GM12878 (cell line): Measurements from ENCODE around the gene SF3B2. TPM values are rescaled to one million over a fixed set of nuclear protein-coding genes. Genes with fewer than 3 reads are reported as not detected.
A peak's percentile ranks its signal among the peaks of the same experiment; 100 is the strongest.

Source experiments
- FOS ChIP-seq: IDR thresholded peaks from 3 replicates; pipeline ENCODE4 v1.6.1; 2011; ENCODE audit warnings: borderline replicate concordance; ENCODE audit not compliant: insufficient read length; ENCODE audit errors: extremely low read depth
- GABPA ChIP-seq: IDR thresholded peaks from 2 replicates; pipeline ENCODE4 v1.6.1; 2014; ENCODE audit warnings: antibody characterized with exemption, low read depth, mild to moderate bottlenecking, inconsistent platforms
- HCFC1 ChIP-seq: fragments of 150-350 bp; IDR thresholded peaks from 2 replicates; pipeline ENCODE4 v1.6.1; 2014; ENCODE audit warnings: low read length
- IKZF2 ChIP-seq, 2 experiments: fragments of 450-650 bp; IDR thresholded peaks; 2 replicates each; pipeline ENCODE4 v1.6.1; 2017; ENCODE audit warnings: mild to moderate bottlenecking in 2 of 2, moderate library complexity in 2 of 2
- JUND ChIP-seq: IDR thresholded peaks from 2 replicates; pipeline ENCODE4 v1.6.1; 2012; ENCODE audit warnings: low read depth, mild to moderate bottlenecking, low read length, improper control_type of control experiment, moderate library complexity
- KLF5 ChIP-seq: fragments of 450-650 bp; IDR thresholded peaks from 2 replicates; pipeline ENCODE4 v1.6.1; 2014; ENCODE audit warnings: mild to moderate bottlenecking; ENCODE audit not compliant: partially characterized antibody
- MTA2 ChIP-seq: fragments of 450-650 bp; IDR thresholded peaks from 2 replicates; pipeline ENCODE4 v1.6.1; 2016; ENCODE audit warnings: low read depth, mild to moderate bottlenecking, moderate library complexity
- MYC ChIP-seq: IDR thresholded peaks from 2 replicates; pipeline ENCODE4 v1.6.1; 2011; ENCODE audit warnings: mild to moderate bottlenecking, low read length, moderate library complexity, inconsistent platforms; ENCODE audit not compliant: insufficient read depth, insufficient replicate concordance, insufficient read length, severe bottlenecking
- NFYA ChIP-seq: IDR thresholded peaks from 2 replicates; pipeline ENCODE4 v1.6.1; 2011; ENCODE audit warnings: low read depth, mild to moderate bottlenecking, low read length, improper control_type of control experiment, borderline replicate concordance
- NR2C1 ChIP-seq: fragments of 450-650 bp; IDR thresholded peaks from 2 replicates; pipeline ENCODE4 v1.6.1; 2017; ENCODE audit warnings: antibody characterized with exemption, mild to moderate bottlenecking, moderate library complexity
- PML ChIP-seq: IDR thresholded peaks from 2 replicates; pipeline ENCODE4 v1.6.1; 2012; ENCODE audit warnings: low read length, inconsistent platforms
- RAD21 ChIP-seq: IDR thresholded peaks from 2 replicates; pipeline ENCODE4 v1.6.1; 2011; ENCODE audit warnings: mild to moderate bottlenecking, low read depth, low read length, moderate library complexity; ENCODE audit not compliant: insufficient read depth
- STAT3 ChIP-seq: IDR thresholded peaks from 2 replicates; pipeline ENCODE4 v1.6.1; 2011; ENCODE audit warnings: low read depth, low read length, improper control_type of control experiment
- ZZZ3 ChIP-seq: IDR thresholded peaks from 2 replicates; pipeline ENCODE4 v1.6.1; 2011; ENCODE audit warnings: low read depth; ENCODE audit not compliant: control insufficient read depth, insufficient read length
- polyA plus RNA-seq, 11 experiments: library from polyadenylated mRNA; depleted of rRNA in 4 of 11; unstranded in 6 of 11; stranded (reverse) in 5 of 11; fragments of >200 nt; fragmentation: Nextera tagmentation in 4 of 11; fragmentation: Illumina TruSeq in 1 of 11; extraction: Ambion mirVana in 4 of 11; extraction: Trizol in 1 of 11; gene quantifications; 1 replicate in 1 of 11; 2 replicates in 10 of 11; pipeline versions ENCODE4 v1.2.1 to v1.2.3, GENCODE V29; 2011 to 2016; ENCODE audit warnings: inconsistent platforms in 2 of 11, missing spikeins in 2 of 11, low read depth in 1 of 11
- total RNA-seq, 4 experiments: library from RNA; depleted of rRNA in 3 of 4; stranded (reverse); fragments of >200 nt in 3 of 4; fragmentation: Illumina TruSeq in 1 of 4; extraction: Trizol in 1 of 4; gene quantifications; 2 replicates each; pipeline versions ENCODE4 v1.2.1 to v1.2.3, GENCODE V29; 2013 to 2021
- TF ChIP-seq, protein P1 (sequence below): IDR thresholded peaks from 2 replicates; pipeline ENCODE4 v1.6.1; 2012; ENCODE audit warnings: mild to moderate bottlenecking, low read depth, low read length
- TF ChIP-seq, protein P2 (sequence below): fragments of 450-650 bp; IDR thresholded peaks from 2 replicates; pipeline ENCODE4 v1.6.1; 2017; ENCODE audit warnings: mild to moderate bottlenecking, moderate library complexity
- TF ChIP-seq, protein P3 (sequence below): IDR thresholded peaks from 2 replicates; pipeline ENCODE4 v1.6.1; 2011; ENCODE audit warnings: low read depth, mild to moderate bottlenecking, low read length, moderate library complexity, borderline replicate concordance; ENCODE audit errors: extremely low read depth
- TF ChIP-seq, protein P4 (sequence below): fragments of 450-650 bp; formaldehyde crosslinking; IDR thresholded peaks from 2 replicates; pipeline ENCODE4 v1.5.0; 2022; ENCODE audit warnings: mild to moderate bottlenecking, missing genetic modification characterization

Gene SF3B2
- total and polyA plus RNA-seq, 10 of the 15 experiments (the other 5 are each of a cell fraction or from before 2014, with no cell fraction given), result 56.3 to 245 (median 144) TPM

DNA sequence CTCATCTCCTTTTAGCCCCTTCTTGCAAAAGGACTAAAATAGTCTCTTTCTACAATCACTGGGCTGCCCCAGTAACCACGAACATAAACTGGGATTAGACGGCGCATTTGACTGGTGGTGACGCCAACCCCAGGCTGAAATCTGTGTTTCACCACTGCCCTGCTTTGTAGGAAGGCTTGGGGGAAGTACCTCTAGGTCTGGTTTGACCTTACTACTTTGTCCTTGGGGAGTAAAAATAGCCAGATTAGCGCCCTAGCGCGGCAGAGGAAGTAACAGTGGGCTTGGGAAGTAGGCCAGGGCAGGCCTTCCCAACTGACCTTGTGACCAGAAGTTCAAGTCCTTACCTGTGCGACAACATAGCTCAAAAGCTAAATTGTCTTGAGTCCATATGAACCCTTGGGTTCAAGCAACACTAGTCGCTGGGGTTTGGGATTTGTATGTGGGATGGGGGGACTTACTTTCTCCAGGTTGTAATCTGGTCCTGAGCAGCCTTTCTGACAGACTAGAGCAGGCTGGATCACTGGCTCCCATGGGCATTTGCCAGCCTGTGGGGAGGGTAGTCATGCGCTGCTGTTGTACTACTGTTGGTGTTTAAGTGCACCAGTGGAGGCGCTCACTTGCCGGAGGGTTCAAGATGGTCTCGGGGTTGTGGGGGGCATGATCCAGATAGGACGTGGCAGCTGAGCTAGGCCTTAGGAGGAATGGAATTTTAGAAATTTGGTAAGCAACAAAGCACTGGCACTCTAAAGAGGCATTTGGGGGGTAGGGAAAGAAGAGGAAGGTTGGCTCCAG is 17.0 kb downstream of the SF3B2 start (continued):
- TF ChIP-seq, protein P1, sequence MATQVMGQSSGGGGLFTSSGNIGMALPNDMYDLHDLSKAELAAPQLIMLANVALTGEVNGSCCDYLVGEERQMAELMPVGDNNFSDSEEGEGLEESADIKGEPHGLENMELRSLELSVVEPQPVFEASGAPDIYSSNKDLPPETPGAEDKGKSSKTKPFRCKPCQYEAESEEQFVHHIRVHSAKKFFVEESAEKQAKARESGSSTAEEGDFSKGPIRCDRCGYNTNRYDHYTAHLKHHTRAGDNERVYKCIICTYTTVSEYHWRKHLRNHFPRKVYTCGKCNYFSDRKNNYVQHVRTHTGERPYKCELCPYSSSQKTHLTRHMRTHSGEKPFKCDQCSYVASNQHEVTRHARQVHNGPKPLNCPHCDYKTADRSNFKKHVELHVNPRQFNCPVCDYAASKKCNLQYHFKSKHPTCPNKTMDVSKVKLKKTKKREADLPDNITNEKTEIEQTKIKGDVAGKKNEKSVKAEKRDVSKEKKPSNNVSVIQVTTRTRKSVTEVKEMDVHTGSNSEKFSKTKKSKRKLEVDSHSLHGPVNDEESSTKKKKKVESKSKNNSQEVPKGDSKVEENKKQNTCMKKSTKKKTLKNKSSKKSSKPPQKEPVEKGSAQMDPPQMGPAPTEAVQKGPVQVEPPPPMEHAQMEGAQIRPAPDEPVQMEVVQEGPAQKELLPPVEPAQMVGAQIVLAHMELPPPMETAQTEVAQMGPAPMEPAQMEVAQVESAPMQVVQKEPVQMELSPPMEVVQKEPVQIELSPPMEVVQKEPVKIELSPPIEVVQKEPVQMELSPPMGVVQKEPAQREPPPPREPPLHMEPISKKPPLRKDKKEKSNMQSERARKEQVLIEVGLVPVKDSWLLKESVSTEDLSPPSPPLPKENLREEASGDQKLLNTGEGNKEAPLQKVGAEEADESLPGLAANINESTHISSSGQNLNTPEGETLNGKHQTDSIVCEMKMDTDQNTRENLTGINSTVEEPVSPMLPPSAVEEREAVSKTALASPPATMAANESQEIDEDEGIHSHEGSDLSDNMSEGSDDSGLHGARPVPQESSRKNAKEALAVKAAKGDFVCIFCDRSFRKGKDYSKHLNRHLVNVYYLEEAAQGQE, result no peak
- TF ChIP-seq NFYA (no peak), RAD21 (peak; percentile 22; the same call in 1 of the 2 replicates), IKZF2 (IDR thresholded peaks at IDR 0.05) (peak in 1 of 2 experiments; percentile 45; a peak in 3 of 4 replicates), HCFC1 (no peak), PML (peak; percentile 27; the same call in 1 of the 2 replicates), JUND (no peak), MYC (no peak), ZZZ3 (no peak), FOS (no peak), STAT3 (no peak), MTA2 (0 out of 2 replicates have a peak, but pooled peaks have one; percentile 18), NR2C1 (no peak), KLF5 (no peak), GABPA (no peak)
- TF ChIP-seq, protein P2, sequence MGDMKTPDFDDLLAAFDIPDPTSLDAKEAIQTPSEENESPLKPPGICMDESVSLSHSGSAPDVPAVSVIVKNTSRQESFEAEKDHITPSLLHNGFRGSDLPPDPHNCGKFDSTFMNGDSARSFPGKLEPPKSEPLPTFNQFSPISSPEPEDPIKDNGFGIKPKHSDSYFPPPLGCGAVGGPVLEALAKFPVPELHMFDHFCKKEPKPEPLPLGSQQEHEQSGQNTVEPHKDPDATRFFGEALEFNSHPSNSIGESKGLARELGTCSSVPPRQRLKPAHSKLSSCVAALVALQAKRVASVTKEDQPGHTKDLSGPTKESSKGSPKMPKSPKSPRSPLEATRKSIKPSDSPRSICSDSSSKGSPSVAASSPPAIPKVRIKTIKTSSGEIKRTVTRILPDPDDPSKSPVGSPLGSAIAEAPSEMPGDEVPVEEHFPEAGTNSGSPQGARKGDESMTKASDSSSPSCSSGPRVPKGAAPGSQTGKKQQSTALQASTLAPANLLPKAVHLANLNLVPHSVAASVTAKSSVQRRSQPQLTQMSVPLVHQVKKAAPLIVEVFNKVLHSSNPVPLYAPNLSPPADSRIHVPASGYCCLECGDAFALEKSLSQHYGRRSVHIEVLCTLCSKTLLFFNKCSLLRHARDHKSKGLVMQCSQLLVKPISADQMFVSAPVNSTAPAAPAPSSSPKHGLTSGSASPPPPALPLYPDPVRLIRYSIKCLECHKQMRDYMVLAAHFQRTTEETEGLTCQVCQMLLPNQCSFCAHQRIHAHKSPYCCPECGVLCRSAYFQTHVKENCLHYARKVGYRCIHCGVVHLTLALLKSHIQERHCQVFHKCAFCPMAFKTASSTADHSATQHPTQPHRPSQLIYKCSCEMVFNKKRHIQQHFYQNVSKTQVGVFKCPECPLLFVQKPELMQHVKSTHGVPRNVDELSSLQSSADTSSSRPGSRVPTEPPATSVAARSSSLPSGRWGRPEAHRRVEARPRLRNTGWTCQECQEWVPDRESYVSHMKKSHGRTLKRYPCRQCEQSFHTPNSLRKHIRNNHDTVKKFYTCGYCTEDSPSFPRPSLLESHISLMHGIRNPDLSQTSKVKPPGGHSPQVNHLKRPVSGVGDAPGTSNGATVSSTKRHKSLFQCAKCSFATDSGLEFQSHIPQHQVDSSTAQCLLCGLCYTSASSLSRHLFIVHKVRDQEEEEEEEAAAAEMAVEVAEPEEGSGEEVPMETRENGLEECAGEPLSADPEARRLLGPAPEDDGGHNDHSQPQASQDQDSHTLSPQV, result no peak
- TF ChIP-seq, protein P3, sequence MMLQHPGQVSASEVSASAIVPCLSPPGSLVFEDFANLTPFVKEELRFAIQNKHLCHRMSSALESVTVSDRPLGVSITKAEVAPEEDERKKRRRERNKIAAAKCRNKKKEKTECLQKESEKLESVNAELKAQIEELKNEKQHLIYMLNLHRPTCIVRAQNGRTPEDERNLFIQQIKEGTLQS, result no peak
- TF ChIP-seq, protein P4, sequence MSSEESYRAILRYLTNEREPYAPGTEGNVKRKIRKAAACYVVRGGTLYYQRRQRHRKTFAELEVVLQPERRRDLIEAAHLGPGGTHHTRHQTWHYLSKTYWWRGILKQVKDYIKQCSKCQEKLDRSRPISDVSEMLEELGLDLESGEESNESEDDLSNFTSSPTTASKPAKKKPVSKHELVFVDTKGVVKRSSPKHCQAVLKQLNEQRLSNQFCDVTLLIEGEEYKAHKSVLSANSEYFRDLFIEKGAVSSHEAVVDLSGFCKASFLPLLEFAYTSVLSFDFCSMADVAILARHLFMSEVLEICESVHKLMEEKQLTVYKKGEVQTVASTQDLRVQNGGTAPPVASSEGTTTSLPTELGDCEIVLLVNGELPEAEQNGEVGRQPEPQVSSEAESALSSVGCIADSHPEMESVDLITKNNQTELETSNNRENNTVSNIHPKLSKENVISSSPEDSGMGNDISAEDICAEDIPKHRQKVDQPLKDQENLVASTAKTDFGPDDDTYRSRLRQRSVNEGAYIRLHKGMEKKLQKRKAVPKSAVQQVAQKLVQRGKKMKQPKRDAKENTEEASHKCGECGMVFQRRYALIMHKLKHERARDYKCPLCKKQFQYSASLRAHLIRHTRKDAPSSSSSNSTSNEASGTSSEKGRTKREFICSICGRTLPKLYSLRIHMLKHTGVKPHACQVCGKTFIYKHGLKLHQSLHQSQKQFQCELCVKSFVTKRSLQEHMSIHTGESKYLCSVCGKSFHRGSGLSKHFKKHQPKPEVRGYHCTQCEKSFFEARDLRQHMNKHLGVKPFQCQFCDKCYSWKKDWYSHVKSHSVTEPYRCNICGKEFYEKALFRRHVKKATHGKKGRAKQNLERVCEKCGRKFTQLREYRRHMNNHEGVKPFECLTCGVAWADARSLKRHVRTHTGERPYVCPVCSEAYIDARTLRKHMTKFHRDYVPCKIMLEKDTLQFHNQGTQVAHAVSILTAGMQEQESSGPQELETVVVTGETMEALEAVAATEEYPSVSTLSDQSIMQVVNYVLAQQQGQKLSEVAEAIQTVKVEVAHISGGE (CRISPR knock-in tag), result no peak
